Glomerular endothelial cell (primary cell): ENCODE data around the gene CRYGA. TPM values are rescaled to one million over a fixed set of nuclear protein-coding genes. Genes with fewer than 3 reads are reported as not detected.
"Not testable (repeated sequence)": the region's sequence is repeated elsewhere in the genome, so short reads cannot be mapped to it uniquely, and the experiment has no call there.

Experiments
- DNase-seq: peaks from one replicate; pipeline ENCODE4 v3.0.0-alpha.2; 2011; ENCODE audit warnings: low read depth, low spot score; ENCODE audit errors: extremely low read depth
- total RNA-seq: library from RNA; depleted of rRNA; stranded (reverse); fragments of >200 nt; gene quantifications from 2 replicates; pipeline ENCODE4 v1.2.3, GENCODE V29; 2015

Gene CRYGA
- total RNA-seq, 1 donor from 2014 or later: not detected

- DNase-seq: no peak
Observed at GRCh38 chr2:208128136-208128535, 35.3 kb downstream of the CRYGA start.

GRCh38 chr2:208127090-208127489 lies 36.3 kb downstream of the CRYGA start:
- DNase-seq: no peak

GRCh38 chr2:208125251-208125650 lies 38.1 kb downstream of the CRYGA start:
- no peak for DNase-seq

GRCh38 chr2:208124013-208124715 lies 39.2 kb downstream of the CRYGA start, which contains the start of gene CRYGD:
Gene CRYGD (minus strand): TSS chr2:208124524. CDS start chr2:208124473, 51 bp downstream.
- DNase-seq: not testable (repeated sequence)

GRCh38 chr2:208122248-208122647 lies 41.1 kb downstream of the CRYGA start:
- DNase-seq: no peak

GRCh38 chr2:208118918-208119317 lies 44.5 kb downstream of the CRYGA start:
- DNase-seq: no peak

- DNase-seq: not testable (repeated sequence)
Observed at GRCh38 chr2:208117390-208117789, 46.0 kb downstream of the CRYGA start.

GRCh38 chr2:208112969-208113368 lies 50.4 kb downstream of the CRYGA start:
- no peak for DNase-seq

GRCh38 chr2:208112273-208112745 lies 51.1 kb downstream of the CRYGA start:
- not testable (repeated sequence) for DNase-seq

Other genes with a start within 250 kb of the CRYGA start
- gene PLEKHM3, start 138.1 kb downstream of the CRYGA start, total RNA-seq: 4.1 and 7.8 TPM in 2 replicates
- not detected in 2 replicates for gene CRYGD, start 39.1 kb downstream of the CRYGA start, total RNA-seq
- gene CRYGC, start 33.8 kb downstream of the CRYGA start, total RNA-seq: not detected in 2 replicates
- not detected in 2 replicates for gene CRYGB, start 17.4 kb downstream of the CRYGA start, total RNA-seq
- not detected in 2 replicates for gene C2orf80, start 26.4 kb upstream of the CRYGA start, total RNA-seq
- 64.1 and 76.4 TPM in 2 replicates for gene IDH1, start 91.5 kb upstream of the CRYGA start, total RNA-seq
- gene PIKFYVE, start 102.7 kb upstream of the CRYGA start, total RNA-seq: 19.0 and 27.2 TPM in 2 replicates
- gene PTH2R, start 243.2 kb upstream of the CRYGA start, total RNA-seq: 0.97 TPM in 1 of 2 replicates, not detected in the other